Adrenal gland (tissue), 12 donors: ENCODE results near the gene QKI. TPM values are rescaled to one million over a fixed set of nuclear protein-coding genes. Genes with fewer than 3 reads are reported as not detected.

ENCODE experiments used
- DNase-seq, 7 donors: peaks; one replicate each; pipeline ENCODE4 v3.0.0-alpha.2; 2019 to 2020
- H3K27ac ChIP-seq, 5 donors: fragments of 200-600 bp; sonication (generic) in 4 of 5; 1 replicate in 3 of 5; 2 replicates in 2 of 5; pipeline versions ENCODE4 v1.5.1 to v1.8.0; 2016 to 2020; ENCODE audit warnings: mild to moderate bottlenecking in 1 of 5
- H3K27me3 ChIP-seq: fragments of 200-600 bp; 2 replicates; pipeline ENCODE4 v1.8.0; 2021
- H3K36me3 ChIP-seq, 2 donors: fragments of 200-600 bp; replicated peaks in 1 of 2; 1 replicate in 1 of 2; 2 replicates in 1 of 2; pipeline versions ENCODE4 v1.5.1 to v1.8.0; 2018 to 2022
- H3K4me1 ChIP-seq, 2 donors: fragments of 200-600 bp; replicated peaks in 1 of 2; 1 replicate in 1 of 2; 2 replicates in 1 of 2; pipeline versions ENCODE4 v1.5.1 to v1.8.0; 2018 to 2021
- H3K4me3 ChIP-seq, 4 donors: fragments of 200-600 bp; sonication (generic) in 3 of 4; one replicate each; pipeline ENCODE4 v1.5.1; 2016 to 2018
- H3K9me3 ChIP-seq, 3 donors: fragments of 200-600 bp; sonication (generic) in 1 of 3; replicated peaks in 1 of 3; 1 replicate in 2 of 3; 2 replicates in 1 of 3; pipeline versions ENCODE4 v1.5.1 to v1.8.0; 2016 to 2021
- CTCF ChIP-seq, 6 experiments: fragments of 450-650 bp in 4 of 6; fragments of 200-600 bp in 2 of 6; sonication (generic) in 1 of 6; IDR thresholded peaks; 1 replicate in 5 of 6; 2 replicates in 1 of 6; pipeline versions ENCODE4 v1.5.1 to v1.8.0; 2016 to 2021; ENCODE audit warnings: antibody characterized with exemption in 6 of 6, mild to moderate bottlenecking in 2 of 6, moderate library complexity in 1 of 6
- POLR2A ChIP-seq, 2 donors: fragments of 450-650 bp; IDR thresholded peaks; one replicate each; pipeline ENCODE4 v1.6.1; 2017; ENCODE audit warnings: antibody characterized with exemption in 2 of 2, mild to moderate bottlenecking in 2 of 2, moderate library complexity in 1 of 2
- WGBS, 4 donors: extraction: QIAGEN DNeasy Blood & Tissue Kit in 2 of 4; methylation state at CpG; one replicate each; pipeline versions ENCODE4 v1.1.5 to v1.1.7; 2013 to 2017; 5-methylcytosine and 5-hydroxymethylcytosine counted together
- intact Hi-C, 2 donors: fragments of 100-400 bp; cut with DNase I; formaldehyde crosslinking; loops; one replicate each; pipeline versions ENCODE4 v1.14.1 to v1.15.0; 2022 to 2023
- polyA plus RNA-seq, 3 donors: library from polyadenylated mRNA; stranded (reverse); fragments of 200-250 nt in 2 of 3; fragments of 350-450 nt in 1 of 3; fragmentation: Illumina TruSeq in 1 of 3; extraction: RNeasy Lipid Tissue Mini Kit (QIAGEN cat#74804) in 1 of 3; gene quantifications; one replicate each; pipeline ENCODE4 v1.2.3, GENCODE V29; 2013 to 2014
- total RNA-seq, 9 donors: library from RNA; depleted of rRNA in 4 of 9; stranded (reverse); fragments of >200 nt in 4 of 9; fragments of 120-200 nt in 1 of 9; fragmentation: NEBNext Ultra II Directional in 1 of 9; extraction: Animal tissue kit (Norgen Biotek cat#: 25700) in 1 of 9; gene quantifications; one replicate each; pipeline versions ENCODE4 v1.1.0 to v1.2.4, GENCODE V29; 2013 to 2023
- donor health status: healthy with polysubstance abuse.
- donor health status: Bipolar disorder and iron deficiency.
- donor health status: DM: yes; HTN: yes; CAD: no.
- donor health status: DM: no; HTN: no; CAD: no.
- donor health status: DM: no; HTN: no; CAD: no.
- donor health status: DM: yes; HTN: yes; CAD: no.

Gene QKI
- total and polyA plus RNA-seq, 12 donors, result 10.3 to 207 (median 130) TPM

- Histone ChIP-seq H3K9me3 (no peaks in the 10 kb centered on the region), H3K27ac (no peak overlapping the region), H3K27me3 (no peaks in the 10 kb centered on the region), H3K4me3 (no peak overlapping the region), H3K36me3 (no peaks in the 10 kb centered on the region), H3K4me1 (peaks cover 0 to 11% of the 10 kb centered on the region in 2 donors)
- DNase-seq, result peak in 6 of 7 donors; percentile 43 to 77 (median 49)
- TF ChIP-seq POLR2A (IDR thresholded peaks at IDR 0.05) (no peak), CTCF (IDR thresholded peaks at IDR 0.05) (no peak)
- 0 to 16% (median 11%) methylated on average over 2 of the region's 2 CpGs for WGBS, 4 donors
- intact Hi-C loops, result no loop called here
Observed at GRCh38 chr6:163392533-163392932, 22.0 kb upstream of the QKI start.

- Histone ChIP-seq H3K4me3 (no peak overlapping the region), H3K4me1 (peaks cover 0 to 11% of the 10 kb centered on the region in 2 donors), H3K27ac (no peak overlapping the region), H3K36me3 (no peaks in the 10 kb centered on the region), H3K27me3 (no peaks in the 10 kb centered on the region), H3K9me3 (no peaks in the 10 kb centered on the region)
- DNase-seq, result no peak
- intact Hi-C loops, result no loop called here
- TF ChIP-seq POLR2A (IDR thresholded peaks at IDR 0.05) (no peak), CTCF (IDR thresholded peaks at IDR 0.05) (no peak)
- 78 to 92% (median 87%) methylated on average over 5 of the region's 5 CpGs for WGBS, 4 donors
Observed at GRCh38 chr6:163393923-163394322, 20.6 kb upstream of the QKI start.

- no peak for TF ChIP-seq CTCF (IDR thresholded peaks at IDR 0.05)
- no peak for TF ChIP-seq POLR2A (IDR thresholded peaks at IDR 0.05)
- H3K36me3 ChIP-seq, result no peaks in the 10 kb centered on the region
- H3K4me1 ChIP-seq, result peaks cover 0 to 11% of the 10 kb centered on the region in 2 donors
- H3K4me3 ChIP-seq, result no peak overlapping the region
- intact Hi-C loops, result no loop called here
- 81 to 89% (median 84%) methylated on average over 4 of the region's 4 CpGs for WGBS, 4 donors
- H3K9me3 ChIP-seq, result no peaks in the 10 kb centered on the region
- no peaks in the 10 kb centered on the region for H3K27me3 ChIP-seq
- no peak overlapping the region for H3K27ac ChIP-seq
- no peak for DNase-seq
Observed at GRCh38 chr6:163394659-163395058, 19.9 kb upstream of the QKI start.

DNA sequence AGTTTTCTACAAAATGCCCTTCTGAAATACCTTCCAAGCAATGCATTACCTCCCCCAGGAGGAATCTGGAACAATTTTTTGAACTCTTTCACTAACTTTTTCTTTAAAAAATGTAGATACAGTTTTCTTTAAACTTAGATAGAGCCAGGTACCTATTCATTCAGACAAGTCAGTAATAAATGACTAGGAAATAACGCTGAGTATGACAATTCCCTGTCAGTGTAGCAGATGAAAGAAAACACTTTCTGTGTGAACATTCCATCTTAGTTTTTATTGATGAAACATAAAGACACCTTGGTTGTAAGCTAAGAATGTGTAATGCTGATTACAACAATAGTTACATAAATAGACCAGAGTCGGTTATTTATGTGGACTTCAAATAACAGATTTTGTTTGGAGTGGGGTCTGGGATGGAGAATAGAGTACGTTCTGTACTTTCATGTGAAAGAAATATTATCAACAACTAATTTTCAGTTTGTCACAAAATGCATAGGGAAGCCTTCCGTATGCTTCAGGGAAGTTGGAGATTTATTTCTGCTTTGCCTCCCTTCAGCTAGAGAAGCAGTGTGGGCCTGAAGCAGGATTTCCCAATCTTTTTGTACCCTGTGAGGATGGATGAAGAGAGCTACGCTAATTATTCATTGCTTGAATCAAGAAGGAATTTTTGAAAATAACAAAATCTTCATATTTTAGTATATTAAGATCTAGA, 19.2 kb upstream of the QKI start:
- TF ChIP-seq CTCF (IDR thresholded peaks at IDR 0.05) (no peak), POLR2A (IDR thresholded peaks at IDR 0.05) (no peak)
- Histone ChIP-seq H3K27me3 (no peaks in the 10 kb centered on the region), H3K4me3 (no peak overlapping the region), H3K4me1 (peaks cover 0 to 12% of the 10 kb centered on the region in 2 donors), H3K9me3 (no peaks in the 10 kb centered on the region), H3K27ac (no peak overlapping the region), H3K36me3 (no peaks in the 10 kb centered on the region)
- 76 to 83% (median 81%) methylated on average over 5 of the region's 5 CpGs for WGBS, 4 donors
- intact Hi-C loops, result no loop called here
- no peak for DNase-seq
